Measurements from ENCODE around the gene BACH2. TPM values are rescaled to one million over a fixed set of nuclear protein-coding genes. Genes with fewer than 3 reads are reported as not detected.

The BACH2 gene
- total and polyA plus RNA-seq, 8 donors = 0.19 to 10.8 (median 1.4) TPM; not detected in 1

GRCh38 chr6:90222008-90222407 is 74.6 kb downstream of the BACH2 start:
- no peak overlapping the region for H3K4me3 ChIP-seq
- no peak for DNase-seq
- no peak overlapping the region for H3K27ac ChIP-seq
- intact Hi-C loops (cut with DNase I; ENCODE audit: low total_unique reads) = loop anchor here (10.0 kb wide), 1 partner anchor 73 kb away; the partner anchor contains the start of gene BACH2
- WGBS, 5 donors = 94 to 100% (median 97%) methylated on average over 1 of the region's 1 CpG
- H3K36me3 ChIP-seq = no peaks in the 10 kb centered on the region
- no peaks in the 10 kb centered on the region for H3K27me3 ChIP-seq
- TF ChIP-seq POLR2A (IDR thresholded peaks at IDR 0.05) = no peak
- no peak for TF ChIP-seq EP300 (IDR thresholded peaks at IDR 0.05)
- TF ChIP-seq, protein P1, sequence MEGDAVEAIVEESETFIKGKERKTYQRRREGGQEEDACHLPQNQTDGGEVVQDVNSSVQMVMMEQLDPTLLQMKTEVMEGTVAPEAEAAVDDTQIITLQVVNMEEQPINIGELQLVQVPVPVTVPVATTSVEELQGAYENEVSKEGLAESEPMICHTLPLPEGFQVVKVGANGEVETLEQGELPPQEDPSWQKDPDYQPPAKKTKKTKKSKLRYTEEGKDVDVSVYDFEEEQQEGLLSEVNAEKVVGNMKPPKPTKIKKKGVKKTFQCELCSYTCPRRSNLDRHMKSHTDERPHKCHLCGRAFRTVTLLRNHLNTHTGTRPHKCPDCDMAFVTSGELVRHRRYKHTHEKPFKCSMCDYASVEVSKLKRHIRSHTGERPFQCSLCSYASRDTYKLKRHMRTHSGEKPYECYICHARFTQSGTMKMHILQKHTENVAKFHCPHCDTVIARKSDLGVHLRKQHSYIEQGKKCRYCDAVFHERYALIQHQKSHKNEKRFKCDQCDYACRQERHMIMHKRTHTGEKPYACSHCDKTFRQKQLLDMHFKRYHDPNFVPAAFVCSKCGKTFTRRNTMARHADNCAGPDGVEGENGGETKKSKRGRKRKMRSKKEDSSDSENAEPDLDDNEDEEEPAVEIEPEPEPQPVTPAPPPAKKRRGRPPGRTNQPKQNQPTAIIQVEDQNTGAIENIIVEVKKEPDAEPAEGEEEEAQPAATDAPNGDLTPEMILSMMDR (IDR thresholded peaks at IDR 0.05) = no peak
- TF ChIP-seq POLR2AphosphoS5 (IDR thresholded peaks at IDR 0.05) = no peak
- peaks cover 7 to 38% (median 21%) of the 10 kb centered on the region in 4 donors for H3K4me1 ChIP-seq
- peaks cover 0 to 10% (median 4%) of the 10 kb centered on the region in 4 donors for H3K9me3 ChIP-seq

- Histone ChIP-seq H3K4me1 (peaks cover 8 to 44% (median 24%) of the 10 kb centered on the region in 4 donors), H3K9me3 (peaks cover 0 to 10% (median 4%) of the 10 kb centered on the region in 4 donors), H3K4me3 (no peak overlapping the region), H3K36me3 (no peaks in the 10 kb centered on the region), H3K27ac (no peak overlapping the region), H3K27me3 (no peaks in the 10 kb centered on the region)
- TF ChIP-seq POLR2A (IDR thresholded peaks at IDR 0.05) = no peak
- no peak for TF ChIP-seq EP300 (IDR thresholded peaks at IDR 0.05)
- TF ChIP-seq, protein P1 (IDR thresholded peaks at IDR 0.05) = no peak
- no peak for TF ChIP-seq POLR2AphosphoS5 (IDR thresholded peaks at IDR 0.05)
- no peak for DNase-seq
- intact Hi-C loops (cut with DNase I; ENCODE audit: low total_unique reads) = loop anchor here (10.0 kb wide), 1 partner anchor 73 kb away; the partner anchor contains the start of gene BACH2
- 88 to 95% (median 93%) methylated on average over 4 of the region's 4 CpGs for WGBS, 5 donors
These were observed 75.2 kb downstream of the BACH2 start for GRCh38 chr6:90221403-90221802.

DNA sequence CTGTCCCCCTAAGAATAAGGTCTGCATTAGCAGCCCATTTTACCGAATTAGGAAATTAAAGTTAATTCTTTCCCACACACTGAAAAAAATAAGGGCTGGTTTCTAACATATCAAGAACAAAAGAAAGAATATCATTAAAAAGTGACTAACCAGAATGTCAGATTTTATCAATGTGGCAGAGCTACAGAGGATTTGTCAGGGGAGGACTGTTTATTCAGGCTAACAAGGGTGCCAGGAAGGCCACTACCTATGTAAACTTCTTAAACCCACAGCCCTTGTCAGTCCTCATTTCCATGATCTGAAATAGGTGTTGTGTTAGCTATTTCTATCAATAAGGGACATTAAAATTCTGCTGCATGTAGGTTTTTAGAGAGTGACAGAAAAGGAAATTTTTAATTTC is 76.4 kb downstream of the BACH2 start:
- H3K4me1 ChIP-seq = peaks cover 14 to 51% (median 30%) of the 10 kb centered on the region in 4 donors

DNA sequence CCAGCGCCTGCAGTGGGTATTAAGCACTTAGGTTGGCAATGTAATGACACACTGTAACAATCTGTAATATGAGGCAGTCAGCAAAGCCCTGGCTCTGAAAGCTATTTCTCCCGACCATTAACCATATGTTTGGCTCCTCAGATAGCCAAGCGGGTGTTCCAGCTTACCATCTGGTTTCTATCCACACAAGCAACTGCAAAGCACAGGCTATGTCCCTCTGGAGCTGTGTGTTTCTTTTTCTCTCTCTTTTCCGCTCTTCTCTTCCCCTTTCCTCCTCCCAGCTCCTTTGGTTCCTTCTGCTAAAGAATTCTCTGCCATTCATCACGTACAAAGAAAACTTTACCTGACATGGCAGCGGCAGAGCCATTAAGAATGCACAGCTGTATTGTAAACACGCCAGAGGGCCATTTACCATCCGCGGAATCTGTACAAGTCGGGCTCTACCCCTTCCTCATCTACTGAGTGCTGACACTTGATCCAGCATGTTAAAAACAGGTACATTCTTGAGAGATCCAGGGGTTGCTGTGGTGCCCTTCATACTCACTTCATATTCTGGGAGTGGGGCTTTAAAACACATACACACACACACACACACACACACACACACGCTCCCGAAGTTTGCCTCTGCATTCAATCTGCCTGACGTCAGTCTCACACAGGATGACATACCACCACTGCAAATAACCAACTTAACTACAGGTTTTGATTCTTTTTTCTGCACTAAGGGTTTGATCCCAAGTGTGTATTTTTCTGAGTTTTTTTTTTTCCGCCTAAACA is 77.2 kb downstream of the BACH2 start:
- intact Hi-C loops (cut with DNase I; ENCODE audit: low total_unique reads) = no loop called here
- peak overlapping the region in 2 of 4 donors; percentile 20 to 22 for H3K4me3 ChIP-seq
- DNase-seq = peak in 1 of 2 donors; percentile 94
- H3K4me1 ChIP-seq = peaks cover 14 to 51% (median 30%) of the 10 kb centered on the region in 4 donors
- peak overlapping the region; percentile 71 to 90 (median 86) for H3K27ac ChIP-seq
- H3K9me3 ChIP-seq = peaks cover 0 to 10% (median 4%) of the 10 kb centered on the region in 4 donors
- TF ChIP-seq, protein P1 (IDR thresholded peaks at IDR 0.05) = no peak
- TF ChIP-seq EP300 (IDR thresholded peaks at IDR 0.05) (peak; percentile 37), POLR2AphosphoS5 (IDR thresholded peaks at IDR 0.05) (peak; percentile 30 to 81 (median 77))
- WGBS, 5 donors = 26 to 36% (median 31%) methylated on average over 14 of the region's 14 CpGs
- no peaks in the 10 kb centered on the region for H3K36me3 ChIP-seq
- H3K27me3 ChIP-seq = no peaks in the 10 kb centered on the region

More for the DNA sequence above, 76.4 kb downstream of the BACH2 start:
- 24 to 66% (median 49%) methylated on average over 1 of the region's 1 CpG for WGBS, 5 donors
- no peak overlapping the region for H3K4me3 ChIP-seq
- peak overlapping the region in 1 of 5 donors; percentile 90 for H3K27ac ChIP-seq
- intact Hi-C loops (cut with DNase I; ENCODE audit: low total_unique reads) = loop anchor here (10.0 kb wide), 1 partner anchor 75 kb away; the partner anchor contains the start of gene BACH2
- H3K27me3 ChIP-seq = no peaks in the 10 kb centered on the region
- DNase-seq = no peak
- no peaks in the 10 kb centered on the region for H3K36me3 ChIP-seq
- no peak for TF ChIP-seq POLR2A (IDR thresholded peaks at IDR 0.05)
- H3K9me3 ChIP-seq = peaks cover 0 to 10% (median 4%) of the 10 kb centered on the region in 4 donors

- intact Hi-C loops (cut with DNase I; ENCODE audit: low total_unique reads) = no loop called here
- no peak for DNase-seq
- no peaks in the 10 kb centered on the region for H3K36me3 ChIP-seq
- no peak for TF ChIP-seq EP300 (IDR thresholded peaks at IDR 0.05)
- no peak for TF ChIP-seq POLR2AphosphoS5 (IDR thresholded peaks at IDR 0.05)
- TF ChIP-seq, protein P1 (IDR thresholded peaks at IDR 0.05) = no peak
- TF ChIP-seq POLR2A (IDR thresholded peaks at IDR 0.05) = no peak
- 0 to 25% (median 15%) methylated on average over 1 of the region's 1 CpG for WGBS, 5 donors
- H3K9me3 ChIP-seq = peaks cover 0 to 10% (median 4%) of the 10 kb centered on the region in 4 donors
- H3K27ac ChIP-seq = peak overlapping the region; percentile 77 to 90 (median 89)
- H3K27me3 ChIP-seq = no peaks in the 10 kb centered on the region
- H3K4me3 ChIP-seq = peak overlapping the region in 2 of 4 donors; percentile 20 to 22
- peaks cover 14 to 51% (median 30%) of the 10 kb centered on the region in 4 donors for H3K4me1 ChIP-seq
These were observed 77.8 kb downstream of the BACH2 start for GRCh38 chr6:90218959-90219208.

Data from stomach (tissue), 9 donors.